HepG2 (cell line): ENCODE data around the gene GNRH2. TPM values are rescaled to one million over a fixed set of nuclear protein-coding genes. Genes with fewer than 3 reads are reported as not detected.

Experiments
- AHR ChIP-seq: IDR thresholded peaks from 2 replicates; pipeline ENCODE4 v1.6.1; 2018; ENCODE audit warnings: missing genetic modification reagents, missing compliant biosample characterization
- CAMTA2 ChIP-seq: sonication (generic); formaldehyde crosslinking; IDR thresholded peaks from 2 replicates; pipeline ENCODE4 v1.4.0; 2020; ENCODE audit warnings: mild to moderate bottlenecking, missing genetic modification reagents, borderline replicate concordance
- JUNB ChIP-seq: sonication (generic); formaldehyde crosslinking; IDR thresholded peaks from 2 replicates; pipeline ENCODE4 v1.8.0; 2022; ENCODE audit warnings: missing genetic modification reagents, mild to moderate bottlenecking, borderline replicate concordance
- KAT2B ChIP-seq: fragments of 150-350 bp; IDR thresholded peaks from 2 replicates; pipeline ENCODE4 v1.6.1; 2014; ENCODE audit warnings: low read depth, low read length, borderline replicate concordance
- KLF6 ChIP-seq: IDR thresholded peaks from 2 replicates; pipeline ENCODE4 v1.8.0; 2016; ENCODE audit warnings: missing biosample characterization, missing genetic modification reagents
- MAF1 ChIP-seq: sonication (generic); formaldehyde crosslinking; IDR thresholded peaks from 2 replicates; pipeline ENCODE4 v1.5.0; 2020; ENCODE audit warnings: missing genetic modification reagents, borderline replicate concordance
- POLR2A ChIP-seq, 2 experiments: IDR thresholded peaks; 2 replicates each; pipeline ENCODE4 v1.6.1; 2011; ENCODE audit warnings: low read depth in 2 of 2, low read length in 2 of 2, mild to moderate bottlenecking in 1 of 2, moderate library complexity in 1 of 2; ENCODE audit not compliant: insufficient read depth in 1 of 2
- SAP130 ChIP-seq: IDR thresholded peaks from 2 replicates; pipeline ENCODE4 v1.6.1; 2016; ENCODE audit warnings: low read depth
- SIX1 ChIP-seq: sonication (generic); formaldehyde crosslinking; IDR thresholded peaks from 2 replicates; pipeline ENCODE4 v1.4.0; 2020; ENCODE audit warnings: missing genetic modification reagents, borderline replicate concordance
- SIX4 ChIP-seq: sonication (generic); formaldehyde crosslinking; IDR thresholded peaks from 2 replicates; pipeline ENCODE4 v1.4.0; 2020; ENCODE audit warnings: missing genetic modification reagents
- SP140L ChIP-seq: sonication (generic); formaldehyde crosslinking; IDR thresholded peaks from 2 replicates; pipeline ENCODE4 v1.4.0; 2020; ENCODE audit warnings: missing genetic modification reagents, borderline replicate concordance
- TAF1 ChIP-seq: sonication (generic); formaldehyde crosslinking; IDR thresholded peaks from 2 replicates; pipeline ENCODE4 v1.4.0; 2020; ENCODE audit warnings: missing genetic modification reagents
- TOPORS ChIP-seq: sonication (generic); formaldehyde crosslinking; IDR thresholded peaks from 2 replicates; pipeline ENCODE4 v1.8.0; 2023; ENCODE audit warnings: mild to moderate bottlenecking, missing genetic modification reagents
- TRAFD1 ChIP-seq: sonication (generic); formaldehyde crosslinking; IDR thresholded peaks from 2 replicates; pipeline ENCODE4 v1.5.1; 2020; ENCODE audit warnings: missing genetic modification reagents, mild to moderate bottlenecking, borderline replicate concordance
- ZBTB43 ChIP-seq: sonication (generic); formaldehyde crosslinking; conservative IDR thresholded peaks from 2 replicates; pipeline ENCODE4 v1.4.0; 2020; ENCODE audit warnings: missing genetic modification reagents
- ZFY ChIP-seq: sonication (generic); formaldehyde crosslinking; IDR thresholded peaks from 2 replicates; pipeline ENCODE4 v1.4.0; 2020; ENCODE audit warnings: missing genetic modification reagents
- ZNF382 ChIP-seq: sonication (generic); formaldehyde crosslinking; IDR thresholded peaks from 2 replicates; pipeline ENCODE4 v1.5.0; 2020; ENCODE audit warnings: missing genetic modification reagents, mild to moderate bottlenecking, borderline replicate concordance
- ZNF510 ChIP-seq: sonication (generic); formaldehyde crosslinking; IDR thresholded peaks from 2 replicates; pipeline ENCODE4 v1.4.0; 2020; ENCODE audit warnings: low read depth, mild to moderate bottlenecking, missing genetic modification reagents
- ZNF724P ChIP-seq: sonication (generic); formaldehyde crosslinking; IDR thresholded peaks from 2 replicates; pipeline ENCODE4 v1.8.0; 2022; ENCODE audit warnings: missing genetic modification reagents, borderline replicate concordance
- ZNF766 ChIP-seq: sonication (generic); formaldehyde crosslinking; IDR thresholded peaks from 2 replicates; pipeline ENCODE4 v1.5.0; 2020; ENCODE audit warnings: missing genetic modification reagents, borderline replicate concordance
- polyA plus RNA-seq, 8 experiments: library from polyadenylated mRNA; depleted of rRNA in 3 of 8; stranded (reverse) in 7 of 8; unstranded in 1 of 8; fragments of >200 nt; fragmentation: Illumina TruSeq in 4 of 8; extraction: Trizol in 4 of 8; gene quantifications; 2 replicates each; pipeline versions ENCODE4 v1.2.1 to v1.2.3, GENCODE V29; 2011 to 2016; ENCODE audit warnings: low read depth in 4 of 8, missing spikeins in 1 of 8, mixed read lengths in 1 of 8; ENCODE audit not compliant: insufficient read depth in 1 of 8
- total RNA-seq, 5 experiments: library from RNA; depleted of rRNA; stranded (reverse); fragments of >200 nt; fragmentation: Illumina TruSeq; extraction: Trizol; gene quantifications; 2 replicates each; pipeline ENCODE4 v1.2.3, GENCODE V29; 2016; ENCODE audit warnings: low read depth in 1 of 5
- TF ChIP-seq, protein P1 (sequence below): IDR thresholded peaks from 2 replicates; pipeline ENCODE4 v1.6.1; 2016; ENCODE audit warnings: low read depth
- TF ChIP-seq, protein P2 (sequence below): sonication (generic); formaldehyde crosslinking; IDR thresholded peaks from 2 replicates; pipeline ENCODE4 v1.8.0; 2022; ENCODE audit warnings: missing genetic modification reagents, mild to moderate bottlenecking, inconsistent platforms, borderline replicate concordance
- TF ChIP-seq, protein P3 (sequence below): conservative IDR thresholded peaks from 2 replicates; pipeline ENCODE4 v1.6.1; 2018; ENCODE audit warnings: missing genetic modification reagents

GNRH2 gene
- total and polyA plus RNA-seq, 2 of the 13 experiments (the other 11 are each of a cell fraction or from before 2014, with no cell fraction given): 0.28 TPM; not detected in 1

DNA sequence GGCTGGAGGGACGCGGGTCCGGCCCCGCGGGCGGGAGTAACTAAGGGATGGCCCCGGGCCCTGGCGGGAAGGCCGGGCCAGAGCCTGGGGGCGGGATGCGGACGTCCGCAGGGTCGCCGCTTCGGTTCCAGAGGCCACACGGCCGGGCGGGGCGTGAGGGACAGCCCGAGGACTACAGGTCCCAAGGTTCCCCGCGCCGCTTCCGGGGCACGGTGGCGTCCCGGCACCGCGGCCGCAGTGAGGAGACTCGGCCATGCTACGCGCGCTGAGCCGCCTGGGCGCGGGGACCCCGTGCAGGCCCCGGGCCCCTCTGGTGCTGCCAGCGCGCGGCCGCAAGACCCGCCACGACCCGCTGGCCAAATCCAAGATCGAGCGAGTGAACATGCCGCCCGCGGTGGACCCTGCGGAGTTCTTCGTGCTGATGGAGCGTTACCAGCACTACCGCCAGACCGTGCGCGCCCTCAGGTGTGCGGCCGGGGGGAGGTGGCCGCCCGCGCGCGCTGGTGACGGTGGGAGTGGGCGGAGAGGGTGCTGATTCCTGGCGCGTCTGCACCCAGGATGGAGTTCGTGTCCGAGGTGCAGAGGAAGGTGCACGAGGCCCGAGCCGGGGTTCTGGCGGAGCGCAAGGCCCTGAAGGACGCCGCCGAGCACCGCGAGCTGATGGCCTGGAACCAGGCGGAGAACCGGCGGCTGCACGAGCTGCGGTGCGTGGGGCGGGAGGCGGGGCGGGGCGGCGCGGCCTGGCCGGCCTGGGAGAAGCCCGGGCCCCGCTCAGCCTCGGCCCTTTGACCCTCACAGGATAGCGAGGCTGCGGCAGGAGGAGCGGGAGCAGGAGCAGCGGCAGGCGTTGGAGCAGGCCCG, 2.6 kb downstream of the GNRH2 start, which contains the start of gene MRPS26 (continued):
- TF ChIP-seq ZNF382 (CRISPR knock-in tag) (no peak), KLF6 (CRISPR knock-in tag) (peak; percentile 91), SIX1 (CRISPR knock-in tag) (no peak), ZNF766 (CRISPR knock-in tag) (peak; percentile 91), KAT2B (no peak), SAP130 (peak; percentile 99), SP140L (CRISPR knock-in tag) (peak; percentile 83; the same call in 1 of the 2 replicates), TOPORS (peak; percentile 88), ZFY (CRISPR knock-in tag) (peak; percentile 100), TRAFD1 (CRISPR knock-in tag) (no peak), POLR2A (IDR thresholded peaks at IDR 0.05; ENCODE audit: insufficient read depth in 1 of 2, low read depth in 2 of 2, low read length in 2 of 2) (peak; percentile 77 to 94), TAF1 (CRISPR knock-in tag) (peak; percentile 92), AHR (CRISPR knock-in tag) (0 out of 2 replicates have a peak, but pooled peaks have one; percentile 77), JUNB (CRISPR knock-in tag) (no peak; the same call in 1 of the 2 replicates), SIX4 (CRISPR knock-in tag) (no peak), ZNF724P (peak; percentile 64; the same call in 1 of the 2 replicates), ZBTB43 (peak; percentile 69), ZNF510 (no peak; the same call in 1 of the 2 replicates), CAMTA2 (CRISPR knock-in tag) (no peak; the same call in 1 of the 2 replicates), MAF1 (CRISPR knock-in tag) (peak; percentile 38; the same call in 1 of the 2 replicates)
- TF ChIP-seq, protein P1, sequence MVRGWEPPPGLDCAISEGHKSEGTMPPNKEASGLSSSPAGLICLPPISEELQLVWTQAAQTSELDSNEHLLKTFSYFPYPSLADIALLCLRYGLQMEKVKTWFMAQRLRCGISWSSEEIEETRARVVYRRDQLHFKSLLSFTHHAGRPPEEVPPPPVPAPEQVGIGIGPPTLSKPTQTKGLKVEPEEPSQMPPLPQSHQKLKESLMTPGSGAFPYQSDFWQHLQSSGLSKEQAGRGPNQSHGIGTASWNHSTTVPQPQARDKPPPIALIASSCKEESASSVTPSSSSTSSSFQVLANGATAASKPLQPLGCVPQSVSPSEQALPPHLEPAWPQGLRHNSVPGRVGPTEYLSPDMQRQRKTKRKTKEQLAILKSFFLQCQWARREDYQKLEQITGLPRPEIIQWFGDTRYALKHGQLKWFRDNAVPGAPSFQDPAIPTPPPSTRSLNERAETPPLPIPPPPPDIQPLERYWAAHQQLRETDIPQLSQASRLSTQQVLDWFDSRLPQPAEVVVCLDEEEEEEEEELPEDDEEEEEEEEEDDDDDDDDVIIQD: peak; percentile 52; the same call in 1 of the 2 replicates
- TF ChIP-seq, protein P2, sequence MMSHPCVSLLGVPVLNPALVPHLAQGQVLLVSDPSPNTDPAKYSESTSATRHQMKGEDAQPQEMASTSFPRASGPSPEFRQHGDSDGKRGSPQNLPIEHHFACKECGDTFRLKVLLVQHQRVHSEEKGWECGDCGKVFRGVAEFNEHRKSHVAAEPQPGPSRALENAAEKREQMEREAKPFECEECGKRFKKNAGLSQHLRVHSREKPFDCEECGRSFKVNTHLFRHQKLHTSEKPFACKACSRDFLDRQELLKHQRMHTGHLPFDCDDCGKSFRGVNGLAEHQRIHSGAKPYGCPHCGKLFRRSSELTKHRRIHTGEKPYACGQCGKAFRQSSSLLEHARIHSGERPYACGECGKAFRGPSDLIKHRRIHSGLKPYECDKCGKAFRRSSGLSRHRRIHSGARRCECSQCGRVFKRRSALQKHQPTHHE (CRISPR knock-in tag): peak; percentile 90
- TF ChIP-seq, protein P3, sequence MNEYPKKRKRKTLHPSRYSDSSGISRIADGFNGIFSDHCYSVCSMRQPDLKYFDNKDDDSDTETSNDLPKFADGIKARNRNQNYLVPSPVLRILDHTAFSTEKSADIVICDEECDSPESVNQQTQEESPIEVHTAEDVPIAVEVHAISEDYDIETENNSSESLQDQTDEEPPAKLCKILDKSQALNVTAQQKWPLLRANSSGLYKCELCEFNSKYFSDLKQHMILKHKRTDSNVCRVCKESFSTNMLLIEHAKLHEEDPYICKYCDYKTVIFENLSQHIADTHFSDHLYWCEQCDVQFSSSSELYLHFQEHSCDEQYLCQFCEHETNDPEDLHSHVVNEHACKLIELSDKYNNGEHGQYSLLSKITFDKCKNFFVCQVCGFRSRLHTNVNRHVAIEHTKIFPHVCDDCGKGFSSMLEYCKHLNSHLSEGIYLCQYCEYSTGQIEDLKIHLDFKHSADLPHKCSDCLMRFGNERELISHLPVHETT (CRISPR knock-in tag): peak; percentile 89
